IPS-18a (cell line): ENCODE data around the gene RBM4B.
"Not testable (repeated sequence)": the region's sequence is repeated elsewhere in the genome, so short reads cannot be mapped to it uniquely, and the experiment has no call there.

Experiments
- H3K27ac ChIP-seq: one replicate; pipeline ENCODE4 v1.5.1; 2013; ENCODE audit warnings: low read length
- H3K27me3 ChIP-seq: one replicate; pipeline ENCODE4 v1.6.1; 2013; ENCODE audit warnings: mild to moderate bottlenecking, low read length; ENCODE audit not compliant: control insufficient read depth, insufficient read depth
- H3K36me3 ChIP-seq: one replicate; pipeline ENCODE4 v1.6.1; 2013; ENCODE audit warnings: low read depth, low read length; ENCODE audit not compliant: control insufficient read depth
- H3K4me1 ChIP-seq: one replicate; pipeline ENCODE4 v1.6.1; 2013; ENCODE audit warnings: low read depth, low read length; ENCODE audit not compliant: control insufficient read depth
- H3K4me3 ChIP-seq: one replicate; pipeline ENCODE4 v1.5.1; 2013; ENCODE audit warnings: low read length
- H3K9ac ChIP-seq: one replicate; pipeline ENCODE4 v1.6.1; 2013; ENCODE audit warnings: mild to moderate bottlenecking, low read length, moderate library complexity
- H3K9me3 ChIP-seq: one replicate; pipeline ENCODE4 v1.6.1; 2013; ENCODE audit warnings: low read depth, low read length; ENCODE audit not compliant: control insufficient read depth

The RBM4B gene

GRCh38 chr11:66651016-66651415 lies 26.7 kb downstream of the RBM4B start:
- Histone ChIP-seq H3K4me1 (no peaks in the 10 kb centered on the region), H3K27me3 (no peaks in the 10 kb centered on the region), H3K27ac (no peak overlapping the region), H3K36me3 (peaks cover 48% of the 10 kb centered on the region), H3K4me3 (no peak overlapping the region), H3K9ac (no peak overlapping the region), H3K9me3 (no peaks in the 10 kb centered on the region)

- H3K9ac ChIP-seq: no peak overlapping the region
- H3K9me3 ChIP-seq: no peaks in the 10 kb centered on the region
- no peaks in the 10 kb centered on the region for H3K27me3 ChIP-seq
- H3K27ac ChIP-seq: no peak overlapping the region
- no peak overlapping the region for H3K4me3 ChIP-seq
- no peaks in the 10 kb centered on the region for H3K4me1 ChIP-seq
- peaks cover 59% of the 10 kb centered on the region for H3K36me3 ChIP-seq
Measured at GRCh38 chr11:66649903-66650302, 27.8 kb downstream of the RBM4B start.

GRCh38 chr11:66646828-66647227 lies 30.9 kb downstream of the RBM4B start:
- Histone ChIP-seq H3K27me3 (no peaks in the 10 kb centered on the region), H3K9ac (no peak overlapping the region), H3K4me1 (peaks cover 9% of the 10 kb centered on the region), H3K27ac (no peak overlapping the region), H3K4me3 (no peak overlapping the region), H3K9me3 (no peaks in the 10 kb centered on the region), H3K36me3 (peaks cover 79% of the 10 kb centered on the region)

- Histone ChIP-seq H3K9me3 (no peaks in the 10 kb centered on the region), H3K4me1 (peaks cover 26% of the 10 kb centered on the region), H3K27ac (no peak overlapping the region), H3K27me3 (no peaks in the 10 kb centered on the region), H3K4me3 (peak overlapping the region; percentile 4), H3K9ac (no peak overlapping the region), H3K36me3 (peaks cover 83% of the 10 kb centered on the region)
Measured at GRCh38 chr11:66643745-66644437, 33.8 kb downstream of the RBM4B start.

- no peak overlapping the region for H3K27ac ChIP-seq
- no peaks in the 10 kb centered on the region for H3K27me3 ChIP-seq
- peak overlapping the region; percentile 100 for H3K4me3 ChIP-seq
- peaks cover 70% of the 10 kb centered on the region for H3K36me3 ChIP-seq
- peak overlapping the region; percentile 10 for H3K9ac ChIP-seq
- H3K9me3 ChIP-seq: no peaks in the 10 kb centered on the region
- H3K4me1 ChIP-seq: peaks cover 36% of the 10 kb centered on the region
Measured at GRCh38 chr11:66641834-66642233, 35.9 kb downstream of the RBM4B start.

- not testable (repeated sequence) for H3K27me3 ChIP-seq, H3K9me3 ChIP-seq, H3K27ac ChIP-seq
- H3K4me3 ChIP-seq: peak overlapping the region; percentile 100
- H3K36me3 ChIP-seq: peaks cover 50% of the 10 kb centered on the region
- peaks cover 36% of the 10 kb centered on the region for H3K4me1 ChIP-seq
- peak overlapping the region; percentile 100 for H3K9ac ChIP-seq
Measured at GRCh38 chr11:66639814-66640340, 37.8 kb downstream of the RBM4B start.

GRCh38 chr11:66639066-66639813 lies 38.4 kb downstream of the RBM4B start:
- H3K9me3 ChIP-seq: no peaks in the 10 kb centered on the region
- H3K36me3 ChIP-seq: peaks cover 44% of the 10 kb centered on the region
- no peaks in the 10 kb centered on the region for H3K27me3 ChIP-seq

GRCh38 chr11:66638177-66639065 lies 39.3 kb downstream of the RBM4B start, which contains the start of gene RBM4:
Gene RBM4, plus strand, starts transcription at chr11:66638703. Its CDS starts 1,009 bp downstream, at chr11:66639712.
- Histone ChIP-seq H3K4me1 (peaks cover 36% of the 10 kb centered on the region), H3K27ac (peak within 1 kb of the TSS; percentile 97), H3K36me3 (peaks cover 38% of the 10 kb centered on the region), H3K9ac (peak within 1 kb of the TSS; percentile 100), H3K9me3 (no peaks in the 10 kb centered on the region), H3K4me3 (peak within 1 kb of the TSS; percentile 100), H3K27me3 (no peaks in the 10 kb centered on the region)

More at GRCh38 chr11:66639066-66639813, 38.4 kb downstream of the RBM4B start:
- peak overlapping the region; percentile 100 for H3K9ac ChIP-seq
- H3K4me3 ChIP-seq: peak overlapping the region; percentile 100
- H3K4me1 ChIP-seq: peaks cover 36% of the 10 kb centered on the region
- peak overlapping the region; percentile 97 for H3K27ac ChIP-seq

- H3K27me3 ChIP-seq: no peaks in the 10 kb centered on the region
- H3K4me3 ChIP-seq: peak overlapping the region; percentile 68
- peaks cover 36% of the 10 kb centered on the region for H3K4me1 ChIP-seq
- H3K9ac ChIP-seq: peak overlapping the region; percentile 100
- peaks cover 32% of the 10 kb centered on the region for H3K36me3 ChIP-seq
- H3K27ac ChIP-seq: peak overlapping the region; percentile 94
- H3K9me3 ChIP-seq: no peaks in the 10 kb centered on the region
Measured at GRCh38 chr11:66637557-66638176, 40.0 kb downstream of the RBM4B start.

GRCh38 chr11:66636411-66636810 lies 41.3 kb downstream of the RBM4B start:
- no peak overlapping the region for H3K9ac ChIP-seq
- H3K27ac ChIP-seq: no peak overlapping the region
- H3K36me3 ChIP-seq: peaks cover 21% of the 10 kb centered on the region
- H3K4me1 ChIP-seq: peaks cover 26% of the 10 kb centered on the region
- no peaks in the 10 kb centered on the region for H3K9me3 ChIP-seq
- H3K4me3 ChIP-seq: no peak overlapping the region
- H3K27me3 ChIP-seq: no peaks in the 10 kb centered on the region
